Activated gamma-delta T cell treated with anti-CD3 and anti-CD28 coated beads, Interleukin-2, amount 50 U/mL, for 16 hours (primary cell): Measurements from ENCODE around the gene WNT3A.

Experiments
- DNase-seq: peaks from one replicate; pipeline ENCODE4 v3.0.0-alpha.2; 2020; ENCODE audit warnings: low read depth

The WNT3A gene

GRCh38 chr1:228031276-228031995 lies 24.6 kb downstream of the WNT3A start:
- no peak for DNase-seq

- DNase-seq: no peak
These were observed 25.2 kb downstream of the WNT3A start for GRCh38 chr1:228032041-228032440.

- no peak for DNase-seq
These were observed 26.6 kb downstream of the WNT3A start for GRCh38 chr1:228033376-228033775.

- no peak for DNase-seq
These were observed 28.4 kb downstream of the WNT3A start for GRCh38 chr1:228034954-228035837.

GRCh38 chr1:228035844-228036243 lies 29.0 kb downstream of the WNT3A start:
- no peak for DNase-seq

GRCh38 chr1:228036701-228037231 lies 30.0 kb downstream of the WNT3A start:
- DNase-seq: no peak

- peak; percentile 7 for DNase-seq
These were observed 30.9 kb downstream of the WNT3A start for GRCh38 chr1:228037401-228038386.

GRCh38 chr1:228038387-228039005 lies 31.7 kb downstream of the WNT3A start:
- no peak for DNase-seq

- no peak for DNase-seq
These were observed 32.5 kb downstream of the WNT3A start for GRCh38 chr1:228039006-228039903.

GRCh38 chr1:228039986-228040385 lies 33.2 kb downstream of the WNT3A start:
- no peak for DNase-seq

- no peak for DNase-seq
These were observed 34.5 kb downstream of the WNT3A start for GRCh38 chr1:228041316-228041715.

GRCh38 chr1:228042508-228042907 lies 35.7 kb downstream of the WNT3A start:
- DNase-seq: no peak

GRCh38 chr1:228043281-228043848 lies 36.6 kb downstream of the WNT3A start:
- no peak for DNase-seq

- DNase-seq: no peak
These were observed 38.2 kb downstream of the WNT3A start for GRCh38 chr1:228044961-228045360.

- no peak for DNase-seq
These were observed 38.6 kb downstream of the WNT3A start for GRCh38 chr1:228045405-228045804.

- no peak for DNase-seq
These were observed 39.1 kb downstream of the WNT3A start for GRCh38 chr1:228045871-228046270.

- DNase-seq: no peak
These were observed 39.8 kb downstream of the WNT3A start for GRCh38 chr1:228046421-228047182.

- no peak for DNase-seq
These were observed 40.3 kb downstream of the WNT3A start for GRCh38 chr1:228047183-228047466.

GRCh38 chr1:228048120-228048519 lies 41.3 kb downstream of the WNT3A start:
- DNase-seq: no peak
